Measurements from ENCODE around the gene STXBP2. TPM values are rescaled to one million over a fixed set of nuclear protein-coding genes. Genes with fewer than 3 reads are reported as not detected.

STXBP2 gene
- total RNA-seq, 1 experiment from 2014 or later, result 102 TPM

Small RNA genes lying within 50 kb of the gene (microRNA-seq; reads per million reads assigned to microRNA genes)
- gene MIR6792 (ENCODE audit: unreplicated experiment), result not detected

Other genes starting within 250 kb of the STXBP2 start
- gene PEX11G, start 148.1 kb upstream of the STXBP2 start, total RNA-seq (2021; ENCODE audit: unreplicated experiment), result 2.9 TPM
- 30.2 TPM for gene ZNF358, start 121.0 kb upstream of the STXBP2 start, total RNA-seq (2021; ENCODE audit: unreplicated experiment)
- gene MCOLN1, start 114.5 kb upstream of the STXBP2 start, total RNA-seq (2021; ENCODE audit: unreplicated experiment), result 28.0 TPM
- 176 TPM for gene PNPLA6, start 101.4 kb upstream of the STXBP2 start, total RNA-seq (2021; ENCODE audit: unreplicated experiment)
- 1.7 TPM for gene CAMSAP3, start 41.2 kb upstream of the STXBP2 start, total RNA-seq (2021; ENCODE audit: unreplicated experiment)
- gene XAB2, start 7.6 kb upstream of the STXBP2 start, total RNA-seq (2021; ENCODE audit: unreplicated experiment), result 36.9 TPM
- gene PET100, start 7.3 kb upstream of the STXBP2 start, total RNA-seq (2021; ENCODE audit: unreplicated experiment), result 109 TPM
- not detected for gene PCP2, start 3.4 kb upstream of the STXBP2 start, total RNA-seq (2021; ENCODE audit: unreplicated experiment)
- gene RETN, start 31.9 kb downstream of the STXBP2 start, total RNA-seq (2021; ENCODE audit: unreplicated experiment), result not detected
- gene MCEMP1, start 40.0 kb downstream of the STXBP2 start, total RNA-seq (2021; ENCODE audit: unreplicated experiment), result not detected
- gene TRAPPC5, start 43.7 kb downstream of the STXBP2 start, total RNA-seq (2021; ENCODE audit: unreplicated experiment), result 101 TPM
- 0.15 TPM for gene FCER2, start 65.0 kb downstream of the STXBP2 start, total RNA-seq (2021; ENCODE audit: unreplicated experiment)
- gene CLEC4G, start 95.0 kb downstream of the STXBP2 start, total RNA-seq (2021; ENCODE audit: unreplicated experiment), result not detected
- not detected for gene CD209, start 110.4 kb downstream of the STXBP2 start, total RNA-seq (2021; ENCODE audit: unreplicated experiment)
- gene CLEC4M, start 126.1 kb downstream of the STXBP2 start, total RNA-seq (2021; ENCODE audit: unreplicated experiment), result not detected
- gene EVI5L, start 193.1 kb downstream of the STXBP2 start, total RNA-seq (2021; ENCODE audit: unreplicated experiment), result 6.4 TPM
- 3.7 TPM for gene PRR36, start 237.3 kb downstream of the STXBP2 start, total RNA-seq (2021; ENCODE audit: unreplicated experiment)